Adrenal gland (tissue), 5 donors: ENCODE measurements around the gene DOK6.

Experiments
- POLR2A ChIP-seq, 2 donors: fragments of 450-650 bp; IDR thresholded peaks; one replicate each; pipeline ENCODE4 v1.6.1; 2017; ENCODE audit warnings: antibody characterized with exemption in 2 of 2, mild to moderate bottlenecking in 2 of 2, moderate library complexity in 1 of 2
- TF ChIP-seq, protein P1 (sequence below), 6 experiments: fragments of 450-650 bp in 4 of 6; fragments of 200-600 bp in 2 of 6; sonication (generic) in 1 of 6; IDR thresholded peaks; 1 replicate in 5 of 6; 2 replicates in 1 of 6; pipeline versions ENCODE4 v1.5.1 to v1.8.0; 2016 to 2021; ENCODE audit warnings: antibody characterized with exemption in 6 of 6, mild to moderate bottlenecking in 2 of 6, moderate library complexity in 1 of 6
- donor health status: DM: no; HTN: no; CAD: no.

DNA sequence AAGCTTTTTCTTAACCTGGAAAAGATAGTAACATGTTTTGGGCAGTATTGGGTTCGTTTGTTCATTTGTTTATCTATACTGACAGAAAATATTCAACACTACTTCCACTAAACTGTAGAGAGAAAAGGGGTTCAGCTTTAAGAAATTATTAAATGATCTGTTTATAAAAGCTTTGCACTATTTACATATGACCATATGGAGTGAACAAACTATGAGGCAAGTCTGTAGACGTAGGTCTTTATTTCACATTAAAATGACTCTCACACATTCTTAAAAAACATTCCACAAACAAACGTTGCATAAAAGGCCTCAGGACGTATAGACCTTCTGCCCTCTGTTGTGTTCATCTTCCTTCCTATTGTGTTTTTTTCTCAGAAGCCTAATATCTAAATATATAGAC lies 452.4 kb downstream of the DOK6 start:
- no peak for TF ChIP-seq POLR2A (IDR thresholded peaks at IDR 0.05)
- TF ChIP-seq, protein P1, sequence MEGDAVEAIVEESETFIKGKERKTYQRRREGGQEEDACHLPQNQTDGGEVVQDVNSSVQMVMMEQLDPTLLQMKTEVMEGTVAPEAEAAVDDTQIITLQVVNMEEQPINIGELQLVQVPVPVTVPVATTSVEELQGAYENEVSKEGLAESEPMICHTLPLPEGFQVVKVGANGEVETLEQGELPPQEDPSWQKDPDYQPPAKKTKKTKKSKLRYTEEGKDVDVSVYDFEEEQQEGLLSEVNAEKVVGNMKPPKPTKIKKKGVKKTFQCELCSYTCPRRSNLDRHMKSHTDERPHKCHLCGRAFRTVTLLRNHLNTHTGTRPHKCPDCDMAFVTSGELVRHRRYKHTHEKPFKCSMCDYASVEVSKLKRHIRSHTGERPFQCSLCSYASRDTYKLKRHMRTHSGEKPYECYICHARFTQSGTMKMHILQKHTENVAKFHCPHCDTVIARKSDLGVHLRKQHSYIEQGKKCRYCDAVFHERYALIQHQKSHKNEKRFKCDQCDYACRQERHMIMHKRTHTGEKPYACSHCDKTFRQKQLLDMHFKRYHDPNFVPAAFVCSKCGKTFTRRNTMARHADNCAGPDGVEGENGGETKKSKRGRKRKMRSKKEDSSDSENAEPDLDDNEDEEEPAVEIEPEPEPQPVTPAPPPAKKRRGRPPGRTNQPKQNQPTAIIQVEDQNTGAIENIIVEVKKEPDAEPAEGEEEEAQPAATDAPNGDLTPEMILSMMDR (IDR thresholded peaks at IDR 0.05) = no peak
